GM06990 (cell line): Measurements from ENCODE around the gene SNRPB.

ENCODE experiments used
- DNase-seq: peaks from one replicate; pipeline ENCODE4 v3.0.0-alpha.2; 2011; ENCODE audit not compliant: insufficient read length; ENCODE audit errors: extremely low read depth
- H3K27me3 ChIP-seq: replicated peaks from 2 replicates; pipeline ENCODE4 v1.6.0; 2011; ENCODE audit warnings: low read length; ENCODE audit not compliant: control insufficient read depth, insufficient read depth
- H3K36me3 ChIP-seq: 2 replicates; pipeline ENCODE4 v1.5.1; 2011; ENCODE audit warnings: low read length; ENCODE audit not compliant: control insufficient read depth, insufficient read depth
- H3K4me3 ChIP-seq: replicated peaks from 2 replicates; pipeline ENCODE4 v1.5.1; 2011; ENCODE audit warnings: low read depth, mild to moderate bottlenecking, control low read depth, low read length
- CTCF ChIP-seq: IDR thresholded peaks from 2 replicates; pipeline ENCODE4 v1.5.1; 2011; ENCODE audit warnings: low read length, control low read depth, mild to moderate bottlenecking, inconsistent platforms; ENCODE audit not compliant: insufficient read depth, poor library complexity, severe bottlenecking

The SNRPB gene

GRCh38 chr20:2515203-2515602, 44.6 kb upstream of the SNRPB start:
- Histone ChIP-seq H3K27me3 (no peaks in the 10 kb centered on the region; the same call in 1 of the 2 replicates), H3K4me3 (no peak overlapping the region), H3K36me3 (no peaks in the 10 kb centered on the region)
- TF ChIP-seq CTCF, result no peak
- no peak for DNase-seq

GRCh38 chr20:2509794-2510193, 39.2 kb upstream of the SNRPB start:
- H3K36me3 ChIP-seq, result no peaks in the 10 kb centered on the region
- H3K27me3 ChIP-seq, result no peaks in the 10 kb centered on the region
- no peak overlapping the region for H3K4me3 ChIP-seq

GRCh38 chr20:2509468-2509781, 38.8 kb upstream of the SNRPB start:
- DNase-seq, result no peak
- no peaks in the 10 kb centered on the region for H3K27me3 ChIP-seq
- TF ChIP-seq CTCF, result no peak
- H3K36me3 ChIP-seq, result no peaks in the 10 kb centered on the region
- H3K4me3 ChIP-seq, result peak overlapping the region; percentile 79

More at GRCh38 chr20:2509794-2510193, 39.2 kb upstream of the SNRPB start:
- TF ChIP-seq CTCF, result no peak
- DNase-seq, result no peak

- Histone ChIP-seq H3K27me3 (no peaks in the 10 kb centered on the region), H3K4me3 (peak within 1 kb of the TSS; percentile 79), H3K36me3 (no peaks in the 10 kb centered on the region)
- no peak for TF ChIP-seq CTCF
- DNase-seq, result peak; percentile 81
These were observed 38.3 kb upstream of the SNRPB start, which contains the start of gene ZNF343 for GRCh38 chr20:2508631-2509467. ZNF343 (minus strand) TSS chr20:2508915; CDS start chr20:2493895, 15,020 bp downstream.

GRCh38 chr20:2507875-2508630, 37.5 kb upstream of the SNRPB start:
- DNase-seq, result peak; percentile 7
- no peak for TF ChIP-seq CTCF
- H3K27me3 ChIP-seq, result no peaks in the 10 kb centered on the region
- no peaks in the 10 kb centered on the region for H3K36me3 ChIP-seq
- peak overlapping the region; percentile 79 for H3K4me3 ChIP-seq
